ENCODE results near the gene KANK4.

Gene KANK4

GRCh38 chr1:62196086-62196690 is 123.0 kb downstream of the KANK4 start:
- DNase-seq: no peak

- DNase-seq: no peak
Measured at GRCh38 chr1:62194651-62195544, 124.3 kb downstream of the KANK4 start, which contains the start of gene L1TD1. Gene L1TD1, plus strand, starts transcription at chr1:62194849. Its CDS starts 11,780 bp downstream, at chr1:62206629.

- DNase-seq: no peak
Measured at GRCh38 chr1:62188111-62188510, 131.1 kb downstream of the KANK4 start.

GRCh38 chr1:62187548-62187947 is 131.7 kb downstream of the KANK4 start:
- DNase-seq: no peak
